COLO668 (cell line): ENCODE data around the gene SPATC1L.
"Not testable (repeated sequence)": the region's sequence is repeated elsewhere in the genome, so short reads cannot be mapped to it uniquely, and the experiment has no call there.

Experiments used
- DNase-seq: peaks from one replicate; lab custom pipeline; 2025; ENCODE audit not compliant: unreplicated experiment; lab: John Stamatoyannopoulos, UW

SPATC1L gene

GRCh38 chr21:46183910-46184624, at the start of gene SPATC1L:
SPATC1L (minus strand) TSS chr21:46184459; CDS start chr21:46182816, 1,643 bp downstream.
- peak; percentile 79 for DNase-seq

GRCh38 chr21:46229923-46230260, 45.6 kb upstream of the SPATC1L start:
- no peak for DNase-seq

GRCh38 chr21:46229133-46229922, 45.1 kb upstream of the SPATC1L start:
- DNase-seq = peak; percentile 79

GRCh38 chr21:46228345-46229051, 44.2 kb upstream of the SPATC1L start, which contains the start of gene LSS:
LSS (minus strand) TSS chr21:46228774; CDS start chr21:46228745, 29 bp downstream.
- peak; percentile 99 for DNase-seq

GRCh38 chr21:46227811-46228344, 43.6 kb upstream of the SPATC1L start:
- DNase-seq = no peak

GRCh38 chr21:46226920-46227599, 42.8 kb upstream of the SPATC1L start:
- no peak for DNase-seq

GRCh38 chr21:46226146-46226545, 41.9 kb upstream of the SPATC1L start:
- no peak for DNase-seq

- DNase-seq = not testable (repeated sequence)
Measured at GRCh38 chr21:46223661-46224060, 39.4 kb upstream of the SPATC1L start.

- no peak for DNase-seq
Measured at GRCh38 chr21:46223217-46223616, 39.0 kb upstream of the SPATC1L start.

- no peak for DNase-seq
Measured at GRCh38 chr21:46222436-46223116, 38.3 kb upstream of the SPATC1L start.

- DNase-seq = no peak
Measured at GRCh38 chr21:46221664-46222435, 37.6 kb upstream of the SPATC1L start.

- DNase-seq = no peak
Measured at GRCh38 chr21:46220847-46221246, 36.6 kb upstream of the SPATC1L start.

GRCh38 chr21:46220275-46220810, 36.1 kb upstream of the SPATC1L start:
- no peak for DNase-seq

- no peak for DNase-seq
Measured at GRCh38 chr21:46219591-46220239, 35.5 kb upstream of the SPATC1L start.

- DNase-seq = no peak
Measured at GRCh38 chr21:46218906-46219590, 34.8 kb upstream of the SPATC1L start.

- DNase-seq = no peak
Measured at GRCh38 chr21:46217511-46218196, 33.4 kb upstream of the SPATC1L start.

- no peak for DNase-seq
Measured at GRCh38 chr21:46216132-46216747, 32.0 kb upstream of the SPATC1L start.
